ENCODE measurements around the gene NEIL1. TPM values are rescaled to one million over a fixed set of nuclear protein-coding genes. Genes with fewer than 3 reads are reported as not detected.

NEIL1 gene
- total and polyA plus RNA-seq, 2 of the 8 experiments (the other 6 are each of a cell fraction or from before 2014, with no cell fraction given), result 10.4 to 10.9 TPM

DNA sequence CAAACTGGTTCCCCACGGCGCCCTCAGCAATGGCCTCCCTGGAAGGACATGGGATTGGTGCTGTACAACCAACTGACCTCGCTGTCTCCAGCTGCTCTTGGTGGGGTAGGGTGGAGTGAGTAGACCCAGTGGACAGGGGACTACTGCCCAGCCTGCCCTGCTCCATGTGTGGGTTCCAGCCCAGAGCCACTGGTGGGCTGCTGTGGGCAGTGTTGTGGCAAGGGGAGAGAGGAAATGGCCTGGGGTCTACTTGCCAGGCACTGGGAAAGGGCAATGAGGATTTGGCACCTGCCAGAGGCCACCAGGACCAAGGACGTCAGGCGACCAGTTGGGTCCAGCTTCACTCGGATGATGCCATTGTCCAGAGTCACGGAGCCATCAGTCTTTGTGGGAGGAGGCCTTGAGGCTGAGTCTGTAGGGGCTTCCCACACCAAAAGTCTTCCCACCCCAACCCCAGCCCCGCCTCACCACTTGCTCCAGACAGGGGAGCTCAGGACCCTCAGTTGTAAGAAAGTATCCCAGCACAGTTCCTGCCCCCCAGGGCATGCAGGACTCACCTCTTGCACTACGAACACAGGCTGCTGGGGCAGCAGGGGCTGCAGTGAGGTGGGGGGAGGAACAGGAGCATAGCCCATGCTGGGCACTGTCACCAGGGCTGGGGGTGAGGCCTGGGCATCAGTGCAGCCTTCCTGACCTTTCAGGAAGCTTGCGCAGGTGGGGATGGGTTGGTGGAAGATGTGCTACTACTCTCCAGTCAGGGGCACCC is 12.1 kb downstream of the NEIL1 start (continued):
- TF ChIP-seq RNF2 (IDR thresholded peaks at IDR 0.05; ENCODE audit: borderline replicate concordance, low read depth, low read length, missing control alignments, poor library complexity, severe bottlenecking) (no peak), POLR2AphosphoS5 (IDR thresholded peaks at IDR 0.05; ENCODE audit: low read depth, low read length) (no peak), RXRA (IDR thresholded peaks at IDR 0.05; ENCODE audit: insufficient read depth, low read depth, low read length) (no peak), CBX5 (IDR thresholded peaks at IDR 0.05; ENCODE audit: low read depth, low read length) (no peak)
